ENCODE results near the gene SCD. TPM values are rescaled to one million over a fixed set of nuclear protein-coding genes. Genes with fewer than 3 reads are reported as not detected.
"Not testable (repeated sequence)": the region's sequence is repeated elsewhere in the genome, so short reads cannot be mapped to it uniquely, and the experiment has no call there.

The SCD gene
- 100 to 1,000 TPM; 121 to 134 TPM for total RNA-seq

DNA sequence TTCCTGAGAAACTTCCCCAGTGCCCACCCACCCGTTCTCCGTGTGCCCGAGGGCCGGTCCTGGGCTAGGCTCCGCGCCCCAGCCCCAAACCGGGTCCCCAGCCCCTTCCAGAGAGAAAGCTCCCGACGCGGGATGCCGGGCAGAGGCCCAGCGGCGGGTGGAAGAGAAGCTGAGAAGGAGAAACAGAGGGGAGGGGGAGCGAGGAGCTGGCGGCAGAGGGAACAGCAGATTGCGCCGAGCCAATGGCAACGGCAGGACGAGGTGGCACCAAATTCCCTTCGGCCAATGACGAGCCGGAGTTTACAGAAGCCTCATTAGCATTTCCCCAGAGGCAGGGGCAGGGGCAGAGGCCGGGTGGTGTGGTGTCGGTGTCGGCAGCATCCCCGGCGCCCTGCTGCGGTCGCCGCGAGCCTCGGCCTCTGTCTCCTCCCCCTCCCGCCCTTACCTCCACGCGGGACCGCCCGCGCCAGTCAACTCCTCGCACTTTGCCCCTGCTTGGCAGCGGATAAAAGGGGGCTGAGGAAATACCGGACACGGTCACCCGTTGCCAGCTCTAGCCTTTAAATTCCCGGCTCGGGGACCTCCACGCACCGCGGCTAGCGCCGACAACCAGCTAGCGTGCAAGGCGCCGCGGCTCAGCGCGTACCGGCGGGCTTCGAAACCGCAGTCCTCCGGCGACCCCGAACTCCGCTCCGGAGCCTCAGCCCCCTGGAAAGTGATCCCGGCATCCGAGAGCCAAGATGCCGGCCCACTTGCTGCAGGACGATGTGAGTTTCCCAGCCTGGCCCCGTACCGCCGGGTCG, at the start of gene SCD:
TSS of gene SCD (plus strand) at position 469 of the 803 bp plus-strand sequence. CDS start at position 741, 272 bp downstream.
- Mint-ChIP-seq H3K36me3 (peaks cover 47% of the 10 kb centered on the region), H3K4me3 (peak within 1 kb of the TSS; percentile 98), H3K27ac (peak within 1 kb of the TSS; percentile 83), H3K9me3 (ENCODE audit: low read depth) (no peaks in the 10 kb centered on the region), H3K27me3 (no peaks in the 10 kb centered on the region), H3K4me1 (peaks cover 55% of the 10 kb centered on the region)
- ATAC-seq (peak; percentile 93), DNase-seq (peak; percentile 94)
- CTCF ChIA-PET = interaction anchor here (1.0 to 17.0 kb wide), 14 partner anchors 8 to 189 kb away, joined by 3 to 236 read pairs (median 6); partner anchors contain the start of genes HIF1AN and SEC31B

DNA sequence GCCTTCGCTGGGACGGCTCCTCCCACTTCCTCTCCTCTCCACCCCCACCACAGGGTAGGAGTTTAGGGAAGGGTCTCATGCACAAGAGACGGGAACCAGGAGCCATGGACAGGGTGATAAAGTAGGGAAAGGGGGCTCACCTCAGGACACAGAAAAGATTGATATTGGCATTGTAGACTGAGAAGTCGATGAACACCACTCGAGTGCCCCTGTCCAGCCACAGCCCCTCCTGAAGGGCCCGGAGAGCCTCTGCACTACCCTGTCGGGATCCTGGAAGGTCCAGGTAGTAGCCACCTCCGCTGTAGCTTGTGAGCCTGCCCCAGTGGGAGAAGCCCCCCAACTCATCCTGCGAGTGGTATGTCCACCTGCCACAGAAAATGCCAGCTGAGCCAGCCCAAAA, 49.8 kb upstream of the SCD start:
- H3K9me3 Mint-ChIP-seq (ENCODE audit: low read depth) = no peaks in the 10 kb centered on the region
- no peak for ATAC-seq
- peaks cover 31% of the 10 kb centered on the region for H3K27me3 Mint-ChIP-seq
- no peak overlapping the region for H3K4me3 Mint-ChIP-seq
- no peaks in the 10 kb centered on the region for H3K4me1 Mint-ChIP-seq
- CTCF ChIA-PET = no interaction called here
- H3K27ac Mint-ChIP-seq = no peak overlapping the region
- H3K36me3 Mint-ChIP-seq = no peaks in the 10 kb centered on the region
- DNase-seq = no peak

GRCh38 chr10:100301123-100301522, 45.9 kb upstream of the SCD start:
- CTCF ChIA-PET; H3K4me3 Mint-ChIP-seq; H3K27ac Mint-ChIP-seq; ATAC-seq; H3K36me3 Mint-ChIP-seq; DNase-seq; H3K4me1 Mint-ChIP-seq; H3K9me3 Mint-ChIP-seq (ENCODE audit: low read depth): not testable (repeated sequence)
- peaks cover 53% of the 10 kb centered on the region for H3K27me3 Mint-ChIP-seq

GRCh38 chr10:100303724-100304319, 43.2 kb upstream of the SCD start:
- DNase-seq (no peak), ATAC-seq (no peak)
- H3K27ac Mint-ChIP-seq = no peak overlapping the region
- H3K36me3 Mint-ChIP-seq = no peaks in the 10 kb centered on the region
- H3K4me1 Mint-ChIP-seq = no peaks in the 10 kb centered on the region
- CTCF ChIA-PET = interaction anchor here (0.5 to 1.7 kb wide), 11 partner anchors 9 to 215 kb away, joined by 3 to 12 read pairs (median 3); no protein-coding TSS in a partner anchor
- no peaks in the 10 kb centered on the region for H3K9me3 Mint-ChIP-seq (ENCODE audit: low read depth)
- no peak overlapping the region for H3K4me3 Mint-ChIP-seq
- peaks cover 67% of the 10 kb centered on the region for H3K27me3 Mint-ChIP-seq

DNA sequence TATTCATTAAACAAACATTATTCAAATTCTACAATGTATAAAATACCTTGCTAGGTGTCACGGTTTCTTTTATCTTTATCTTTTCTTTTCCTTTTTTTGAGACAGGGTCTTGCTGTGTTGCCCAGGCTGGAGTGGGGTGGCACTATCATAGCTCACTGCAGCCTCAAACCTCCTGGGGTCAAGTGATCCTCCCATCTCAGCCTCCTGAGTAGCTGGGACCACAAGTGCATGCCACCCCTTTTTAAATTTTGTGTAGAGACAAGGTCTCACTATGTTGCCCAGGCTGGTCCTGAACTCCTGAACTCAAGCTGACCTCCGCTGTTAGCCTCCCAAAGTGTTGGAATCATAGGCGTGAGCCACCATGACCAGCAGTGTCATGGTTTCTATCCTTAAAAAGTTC, 42.6 kb upstream of the SCD start:
- no peak overlapping the region for H3K4me3 Mint-ChIP-seq
- DNase-seq (no peak), ATAC-seq (no peak)
- H3K27me3 Mint-ChIP-seq = peaks cover 68% of the 10 kb centered on the region
- CTCF ChIA-PET = interaction anchor here (1.1 to 1.7 kb wide), 3 partner anchors 8 to 129 kb away, joined by 3 to 12 read pairs (median 4); no protein-coding TSS in a partner anchor
- H3K27ac Mint-ChIP-seq = no peak overlapping the region
- H3K36me3 Mint-ChIP-seq = no peaks in the 10 kb centered on the region
- no peaks in the 10 kb centered on the region for H3K9me3 Mint-ChIP-seq (ENCODE audit: low read depth)
- no peaks in the 10 kb centered on the region for H3K4me1 Mint-ChIP-seq

DNA sequence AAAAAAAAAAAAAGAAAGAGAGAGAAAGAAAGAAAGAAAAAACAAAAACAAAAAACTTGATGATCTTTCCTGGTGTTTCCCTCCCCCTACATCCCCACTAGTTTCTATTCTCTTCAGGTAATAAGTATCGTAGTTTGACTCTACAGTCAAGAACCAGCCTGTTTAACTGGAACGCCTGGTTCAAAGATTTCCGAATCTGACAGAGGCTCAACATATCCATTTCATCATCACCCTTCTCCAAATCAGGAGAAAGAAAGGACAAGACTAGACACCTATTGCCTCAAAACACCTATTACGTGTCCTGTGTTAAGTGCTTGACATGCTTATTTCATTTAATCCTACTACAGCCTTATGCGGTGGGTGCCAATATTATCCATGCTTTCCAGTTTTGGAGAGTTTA, 40.2 kb upstream of the SCD start:
- DNase-seq = no peak
- peaks cover 74% of the 10 kb centered on the region for H3K27me3 Mint-ChIP-seq
- ATAC-seq = no peak

GRCh38 chr10:100307684-100308083, 39.3 kb upstream of the SCD start:
- ATAC-seq (no peak), DNase-seq (no peak)
- no peaks in the 10 kb centered on the region for H3K4me1 Mint-ChIP-seq
- CTCF ChIA-PET = no interaction called here
- no peak overlapping the region for H3K27ac Mint-ChIP-seq
- H3K36me3 Mint-ChIP-seq = no peaks in the 10 kb centered on the region
- H3K9me3 Mint-ChIP-seq (ENCODE audit: low read depth) = no peaks in the 10 kb centered on the region
- H3K4me3 Mint-ChIP-seq = no peak overlapping the region
- H3K27me3 Mint-ChIP-seq = peaks cover 76% of the 10 kb centered on the region

More for the DNA sequence above, 40.2 kb upstream of the SCD start:
- CTCF ChIA-PET = no interaction called here
- Mint-ChIP-seq H3K9me3 (ENCODE audit: low read depth) (no peaks in the 10 kb centered on the region), H3K4me3 (no peak overlapping the region), H3K36me3 (no peaks in the 10 kb centered on the region), H3K4me1 (no peaks in the 10 kb centered on the region), H3K27ac (no peak overlapping the region)

GRCh38 chr10:100311298-100311697, 35.7 kb upstream of the SCD start:
- Mint-ChIP-seq H3K4me3 (no peak overlapping the region), H3K4me1 (no peaks in the 10 kb centered on the region), H3K9me3 (ENCODE audit: low read depth) (no peaks in the 10 kb centered on the region), H3K27me3 (peaks cover 68% of the 10 kb centered on the region), H3K36me3 (no peaks in the 10 kb centered on the region), H3K27ac (no peak overlapping the region)
- CTCF ChIA-PET = interaction anchor here (0.7 to 1.2 kb wide), 2 partner anchors 25 to 122 kb away, joined by 3 to 4 read pairs; no protein-coding TSS in a partner anchor
- ATAC-seq = no peak
- no peak for DNase-seq

DNA sequence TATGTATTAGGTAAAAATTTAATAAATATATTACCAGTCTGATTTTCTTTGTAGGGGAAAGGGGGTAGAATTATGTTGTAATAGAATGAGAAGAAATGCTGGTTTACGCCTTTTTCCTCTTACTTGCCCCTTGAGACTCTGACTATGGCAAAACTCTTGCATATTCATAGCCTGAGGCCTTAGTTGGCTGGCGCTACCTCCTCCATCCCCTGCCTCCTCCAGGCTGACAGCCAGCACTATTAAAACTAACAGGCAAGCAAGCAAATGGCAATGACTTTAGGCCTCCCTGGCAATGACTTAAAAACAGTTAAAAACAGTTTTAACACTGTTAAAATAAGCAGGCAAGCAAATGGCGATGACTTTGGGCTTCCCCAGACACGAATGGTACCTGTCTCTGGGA, 31.4 kb upstream of the SCD start:
- Mint-ChIP-seq H3K27ac (no peak overlapping the region), H3K36me3 (no peaks in the 10 kb centered on the region), H3K4me1 (no peaks in the 10 kb centered on the region), H3K4me3 (no peak overlapping the region), H3K27me3 (peaks cover 65% of the 10 kb centered on the region), H3K9me3 (ENCODE audit: low read depth) (no peaks in the 10 kb centered on the region)
- no peak for ATAC-seq
- no peak for DNase-seq
- CTCF ChIA-PET = no interaction called here

DNA sequence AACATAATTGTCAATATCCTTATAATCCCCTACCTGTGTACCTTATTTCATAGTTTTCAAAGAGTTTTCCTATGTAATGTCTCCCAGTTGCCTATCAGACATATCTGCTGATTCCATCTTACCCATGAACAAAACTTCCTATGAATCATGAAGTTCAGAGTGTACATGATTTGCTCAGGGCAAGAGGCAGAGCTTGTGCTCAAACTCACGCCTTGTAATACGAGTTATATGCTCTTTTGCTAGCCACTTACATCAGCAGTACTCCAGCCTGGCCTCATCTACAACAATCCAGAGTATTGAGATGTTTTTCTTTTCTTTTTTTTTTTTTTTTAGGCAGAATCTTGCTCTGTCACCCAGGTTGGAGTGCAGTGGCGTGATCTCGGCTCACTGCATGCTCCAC, 28.8 kb upstream of the SCD start:
- H3K4me3 Mint-ChIP-seq = no peak overlapping the region
- DNase-seq = no peak
- no peaks in the 10 kb centered on the region for H3K36me3 Mint-ChIP-seq
- CTCF ChIA-PET = interaction anchor here (1.4 kb wide), 1 partner anchor 115 kb away, joined by 3 read pairs; no protein-coding TSS in a partner anchor
- H3K27ac Mint-ChIP-seq = no peak overlapping the region
- ATAC-seq = no peak
- H3K4me1 Mint-ChIP-seq = no peaks in the 10 kb centered on the region
- H3K9me3 Mint-ChIP-seq (ENCODE audit: low read depth) = no peaks in the 10 kb centered on the region
- H3K27me3 Mint-ChIP-seq = peaks cover 48% of the 10 kb centered on the region

GRCh38 chr10:100319707-100320402, 27.2 kb upstream of the SCD start:
- H3K27ac Mint-ChIP-seq = no peak overlapping the region
- CTCF ChIA-PET = no interaction called here
- DNase-seq (no peak), ATAC-seq (no peak)
- H3K4me1 Mint-ChIP-seq = no peaks in the 10 kb centered on the region
- no peak overlapping the region for H3K4me3 Mint-ChIP-seq
- no peaks in the 10 kb centered on the region for H3K9me3 Mint-ChIP-seq (ENCODE audit: low read depth)
- H3K27me3 Mint-ChIP-seq = peaks cover 38% of the 10 kb centered on the region
- H3K36me3 Mint-ChIP-seq = no peaks in the 10 kb centered on the region

GRCh38 chr10:100325158-100325557, 21.9 kb upstream of the SCD start:
- Mint-ChIP-seq H3K27ac (no peak overlapping the region), H3K9me3 (ENCODE audit: low read depth) (no peaks in the 10 kb centered on the region), H3K4me1 (peaks cover 11% of the 10 kb centered on the region), H3K4me3 (no peak overlapping the region), H3K36me3 (no peaks in the 10 kb centered on the region), H3K27me3 (peaks cover 13% of the 10 kb centered on the region)
- CTCF ChIA-PET = no interaction called here
- no peak for DNase-seq
- ATAC-seq = no peak

DNA sequence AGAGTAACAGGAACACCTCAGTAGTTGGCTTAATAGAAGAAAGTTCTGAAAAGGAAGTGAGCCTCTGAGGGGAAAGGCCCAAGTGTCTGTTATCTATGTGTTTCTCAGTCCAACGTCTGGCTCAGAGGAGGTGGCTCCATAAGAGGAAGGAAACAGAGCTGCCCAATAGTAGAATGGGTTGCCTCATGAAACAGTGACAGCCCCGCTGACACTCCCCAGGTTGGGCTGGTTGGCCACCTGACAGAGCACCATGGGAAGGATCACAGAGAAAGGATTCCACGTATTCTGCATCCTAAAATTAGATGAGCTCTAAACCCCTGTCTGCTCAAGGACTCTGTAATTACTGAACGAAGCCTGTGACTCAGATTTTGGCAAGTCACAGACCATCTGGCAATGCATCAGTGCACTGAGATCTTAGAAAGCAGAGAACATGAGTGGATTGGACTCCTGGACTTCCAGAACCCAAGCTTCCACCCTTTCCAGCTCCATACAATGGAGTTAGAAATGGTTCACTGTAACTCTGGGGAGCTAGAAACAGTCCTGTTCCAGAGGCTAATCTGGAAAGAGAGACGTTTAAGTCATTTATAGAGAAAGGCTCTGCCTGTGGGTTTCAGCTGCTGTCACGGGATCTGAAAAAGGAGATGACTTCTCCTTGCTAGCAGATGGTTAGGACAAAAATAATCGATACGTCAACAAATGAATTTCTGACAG, 19.9 kb upstream of the SCD start:
- DNase-seq (peak; percentile 61), ATAC-seq (peak; percentile 82)
- Mint-ChIP-seq H3K9me3 (ENCODE audit: low read depth) (no peaks in the 10 kb centered on the region), H3K36me3 (no peaks in the 10 kb centered on the region), H3K27me3 (peaks cover 24% of the 10 kb centered on the region), H3K27ac (no peak overlapping the region), H3K4me1 (peaks cover 11% of the 10 kb centered on the region), H3K4me3 (no peak overlapping the region)
- CTCF ChIA-PET = interaction anchor here (0.9 to 2.9 kb wide), 6 partner anchors 12 to 191 kb away, joined by 3 to 10 read pairs (median 5); no protein-coding TSS in a partner anchor
